Stimulated activated CD4-positive, alpha-beta T cell treated with anti-CD3 and anti-CD28 coated beads, Interleukin-2, amount 100 ng/mL, for 24 hours (primary cell): Measurements from ENCODE around the gene F2RL3.
"Not testable (repeated sequence)": the region's sequence is repeated elsewhere in the genome, so short reads cannot be mapped to it uniquely, and the experiment has no call there.

Experiments used
- DNase-seq, 2 donors: peaks; one replicate each; pipeline ENCODE4 v3.0.0-alpha.2; 2020

Gene F2RL3

DNA sequence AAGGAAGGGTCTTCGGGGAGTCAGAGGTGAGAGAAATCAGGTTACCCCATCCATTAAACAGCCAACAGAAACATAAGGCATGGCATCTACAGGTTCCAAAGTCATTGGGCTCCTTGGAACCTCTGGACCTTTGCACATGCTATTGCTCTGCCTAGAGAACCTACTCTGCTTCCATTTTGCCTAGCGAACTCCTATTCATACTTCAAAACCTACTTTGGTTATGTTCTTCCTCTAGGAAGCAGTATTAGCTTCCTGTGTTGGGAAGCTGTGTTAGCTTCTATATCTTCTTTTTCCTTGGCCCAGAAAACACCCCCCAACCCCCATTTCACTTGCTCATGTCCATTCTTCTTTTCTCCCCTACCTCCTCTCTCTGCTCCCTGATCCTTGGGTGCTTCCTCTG, 39.6 kb downstream of the F2RL3 start:
- no peak for DNase-seq

DNA sequence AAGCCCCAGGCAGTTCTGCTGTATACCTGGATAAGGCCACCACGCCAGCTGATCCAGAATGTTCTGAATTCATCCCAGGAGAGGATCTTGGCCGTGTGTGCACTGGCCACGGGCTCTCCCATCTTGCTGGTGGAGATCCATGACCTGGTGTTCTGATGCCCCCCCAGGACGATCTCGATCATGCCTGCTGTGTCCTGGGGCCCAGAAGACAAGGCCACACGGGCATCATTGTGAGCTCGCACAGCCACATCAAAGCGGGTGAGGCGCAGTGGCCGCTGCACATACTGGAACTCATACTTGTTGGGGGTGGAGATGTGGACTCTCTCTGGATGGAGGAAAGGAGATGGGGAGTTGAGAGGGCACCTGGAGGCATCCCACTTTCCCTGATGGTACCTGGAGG, 40.1 kb downstream of the F2RL3 start:
- no peak for DNase-seq

DNA sequence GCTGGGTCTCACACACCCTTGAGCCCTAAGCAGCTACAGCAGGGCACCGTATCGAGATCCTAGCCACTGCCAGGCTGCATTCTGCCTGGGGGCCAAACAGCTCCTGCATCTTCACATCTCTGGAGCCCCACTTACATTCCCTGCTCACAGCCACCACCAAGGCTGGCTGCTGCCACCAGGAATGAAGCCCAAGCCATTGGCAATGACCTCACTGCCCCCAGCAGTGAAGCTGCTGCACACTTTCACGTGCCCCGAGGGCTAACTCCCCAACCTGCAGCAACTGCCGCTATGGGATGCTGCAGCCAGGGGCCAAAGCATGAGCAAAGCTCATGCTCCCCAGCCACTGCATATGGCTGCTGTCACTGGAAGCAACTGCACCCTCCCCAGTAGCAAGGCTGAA, 42.0 kb downstream of the F2RL3 start:
- no peak for DNase-seq

DNA sequence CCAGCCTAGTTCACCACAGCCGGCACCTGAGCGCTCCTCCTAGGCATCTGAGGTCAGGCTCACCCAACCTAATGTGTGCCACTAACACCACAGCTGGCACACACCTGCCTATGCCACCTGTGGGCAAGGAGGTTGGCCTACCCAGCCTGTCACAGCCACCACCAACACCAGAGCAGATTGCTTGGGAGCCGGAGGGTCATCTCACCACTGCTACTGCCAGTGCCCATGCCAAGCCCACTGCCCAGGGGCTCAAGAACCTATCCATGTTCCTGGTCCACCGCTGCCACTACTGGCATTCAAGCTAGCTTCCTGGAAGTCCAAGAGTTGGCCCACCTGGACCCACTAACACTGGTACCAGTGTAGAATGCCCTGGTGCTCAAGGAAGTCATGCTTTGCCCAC, 42.5 kb downstream of the F2RL3 start:
- no peak for DNase-seq

DNA sequence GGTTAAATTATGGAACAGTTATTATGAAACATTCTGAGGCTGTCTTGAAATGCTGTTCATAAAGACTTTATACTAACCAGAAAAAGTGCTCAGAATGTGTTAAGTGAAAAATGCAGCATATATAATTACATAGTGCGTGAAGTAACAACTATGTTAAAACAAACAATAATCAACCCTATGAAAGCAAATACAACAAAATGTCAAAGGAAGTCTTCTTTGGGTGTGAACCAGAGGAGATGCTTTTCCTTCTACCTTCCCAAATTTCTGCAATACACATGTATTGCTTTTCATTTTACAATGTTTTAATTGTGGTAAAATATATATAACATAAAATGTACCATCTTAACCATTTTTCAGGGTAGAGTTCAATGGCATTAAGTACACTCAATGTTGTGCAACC, 45.7 kb downstream of the F2RL3 start:
- no peak for DNase-seq

DNA sequence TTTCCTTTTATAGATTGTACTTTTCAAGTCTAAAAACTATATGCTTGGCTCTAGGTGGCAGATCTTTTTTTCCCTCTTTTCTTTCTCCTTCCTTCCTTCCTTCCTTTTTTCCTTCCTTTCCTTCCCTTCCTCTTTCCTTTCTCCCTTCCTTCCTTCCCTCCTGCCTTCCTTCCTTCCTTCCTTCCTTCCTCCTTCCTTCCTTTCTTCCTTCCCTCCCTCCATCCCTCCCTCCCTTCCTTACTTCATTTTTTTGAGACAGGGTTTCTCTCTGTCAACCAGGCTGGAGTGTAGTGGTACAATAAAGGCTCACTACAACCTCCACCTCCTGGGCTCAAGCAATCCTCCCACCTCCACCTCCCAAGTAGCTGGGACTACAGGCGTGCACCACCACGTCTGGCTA, 48.1 kb downstream of the F2RL3 start:
- no peak for DNase-seq

DNA sequence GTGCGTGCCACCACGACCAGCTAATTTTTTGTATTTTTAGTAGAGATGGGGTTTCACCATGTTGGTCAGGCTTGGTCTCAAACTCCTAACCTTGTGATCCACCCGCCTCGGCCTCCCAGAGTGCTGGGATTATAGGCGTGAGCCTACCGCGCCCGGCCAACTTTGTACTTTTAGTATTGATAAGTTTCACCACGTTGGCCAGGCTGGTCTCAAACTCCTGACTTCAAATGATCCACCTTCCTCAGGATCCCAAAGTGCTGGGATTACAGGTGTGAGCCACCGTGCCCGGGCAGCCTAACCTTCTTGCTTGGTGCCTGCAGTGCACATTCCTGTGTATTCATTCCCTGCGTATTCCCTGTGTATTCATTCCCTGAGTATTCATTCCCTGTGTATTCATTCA, 49.0 kb downstream of the F2RL3 start:
- not testable (repeated sequence) for DNase-seq

DNA sequence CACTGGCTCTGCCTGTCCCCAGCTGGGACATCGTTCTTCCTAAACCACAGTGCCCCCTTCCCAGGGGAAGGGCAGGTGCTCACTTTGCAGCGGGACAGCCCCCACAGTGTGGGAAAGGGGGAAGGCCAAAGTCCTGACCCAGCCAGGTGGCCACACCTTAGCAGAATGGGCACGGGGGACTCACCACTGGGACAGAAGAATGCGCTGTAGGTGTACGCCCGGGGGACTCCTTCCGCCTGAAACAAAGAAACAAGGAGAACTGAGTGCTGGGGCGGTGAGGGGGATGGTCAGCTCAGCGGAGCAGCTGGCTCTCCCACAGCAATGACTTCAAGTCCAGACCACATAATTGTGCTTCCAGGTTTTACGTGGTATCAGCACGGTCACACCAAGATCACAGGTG, 49.4 kb downstream of the F2RL3 start:
- no peak for DNase-seq

DNA sequence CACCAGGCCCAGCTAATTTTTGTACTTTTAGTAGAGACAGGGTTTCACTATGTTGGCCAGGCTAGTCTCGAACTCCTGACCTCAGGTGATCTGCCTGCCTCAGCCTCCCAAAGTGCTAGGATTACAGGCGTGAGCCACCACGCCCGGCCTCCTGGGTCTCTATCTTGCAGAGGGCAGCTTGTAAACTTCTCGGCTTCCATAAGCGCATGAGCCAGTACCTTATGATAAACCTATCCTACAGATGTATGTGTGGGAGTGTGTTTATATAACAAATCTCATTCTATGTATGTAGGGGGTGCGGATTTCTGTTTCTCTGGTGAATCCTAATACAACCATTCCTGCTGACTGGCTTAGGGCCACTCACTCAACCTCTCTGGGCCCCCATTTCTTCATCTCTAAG, 51.3 kb downstream of the F2RL3 start:
- not testable (repeated sequence) for DNase-seq

DNA sequence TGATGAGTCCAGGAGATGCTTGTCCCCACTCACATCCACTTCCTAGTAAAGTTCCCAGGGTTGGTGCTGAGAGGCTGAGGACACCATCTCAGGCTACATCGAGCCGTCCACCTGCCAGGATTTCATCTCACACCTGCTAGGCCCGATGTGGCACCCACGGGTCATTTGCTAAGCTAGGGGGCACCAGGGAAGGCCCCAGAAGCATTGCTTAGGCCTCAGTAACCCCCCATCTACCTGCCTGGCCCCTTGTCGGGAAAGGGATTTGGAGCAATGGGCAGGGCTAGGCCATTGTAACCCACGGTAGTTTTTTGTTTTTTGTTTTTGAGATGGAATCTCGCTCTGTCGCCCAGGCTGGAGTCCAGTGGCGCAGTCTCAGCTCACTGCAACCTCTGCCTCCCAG, 51.8 kb downstream of the F2RL3 start:
- no peak for DNase-seq
